ENCODE measurements around the gene ARHGAP6.

The ARHGAP6 gene

GRCh38 chrX:11422525-11422857, 243.2 kb downstream of the ARHGAP6 start:
- no peak for DNase-seq

GRCh38 chrX:11421805-11422524, 243.8 kb downstream of the ARHGAP6 start:
- DNase-seq = no peak

GRCh38 chrX:11420851-11421250, 244.9 kb downstream of the ARHGAP6 start:
- no peak for DNase-seq

- DNase-seq = no peak
Measured at GRCh38 chrX:11419102-11419501, 246.6 kb downstream of the ARHGAP6 start.

GRCh38 chrX:11416600-11416999, 249.1 kb downstream of the ARHGAP6 start:
- DNase-seq = no peak

- no peak for DNase-seq
Measured at GRCh38 chrX:11414091-11414490, 251.6 kb downstream of the ARHGAP6 start.

- no peak for DNase-seq
Measured at GRCh38 chrX:11412715-11413623, 252.8 kb downstream of the ARHGAP6 start.

GRCh38 chrX:11409957-11410356, 255.8 kb downstream of the ARHGAP6 start:
- DNase-seq = no peak

- DNase-seq = no peak
Measured at GRCh38 chrX:11408783-11409182, 256.9 kb downstream of the ARHGAP6 start.

GRCh38 chrX:11408109-11408405, 257.7 kb downstream of the ARHGAP6 start:
- no peak for DNase-seq

GRCh38 chrX:11407331-11408108, 258.2 kb downstream of the ARHGAP6 start:
- no peak for DNase-seq

- no peak for DNase-seq
Measured at GRCh38 chrX:11406109-11406765, 259.5 kb downstream of the ARHGAP6 start.

- no peak for DNase-seq
Measured at GRCh38 chrX:11403631-11404030, 262.1 kb downstream of the ARHGAP6 start.

- DNase-seq = no peak
Measured at GRCh38 chrX:11401966-11402365, 263.8 kb downstream of the ARHGAP6 start.

- DNase-seq = no peak
Measured at GRCh38 chrX:11399489-11400094, 266.1 kb downstream of the ARHGAP6 start.

GRCh38 chrX:11398785-11399184, 266.9 kb downstream of the ARHGAP6 start:
- DNase-seq = no peak

- no peak for DNase-seq
Measured at GRCh38 chrX:11398139-11398538, 267.6 kb downstream of the ARHGAP6 start.

GRCh38 chrX:11397680-11398079, 268.0 kb downstream of the ARHGAP6 start:
- no peak for DNase-seq

GRCh38 chrX:11395859-11396258, 269.9 kb downstream of the ARHGAP6 start:
- DNase-seq = no peak

GRCh38 chrX:11393949-11394654, 271.6 kb downstream of the ARHGAP6 start:
- DNase-seq = no peak

GRCh38 chrX:11386812-11387211, 278.9 kb downstream of the ARHGAP6 start:
- no peak for DNase-seq

- DNase-seq = no peak
Measured at GRCh38 chrX:11386001-11386523, 279.7 kb downstream of the ARHGAP6 start.

All from stimulated activated CD4-positive, alpha-beta T cell treated with anti-CD3 and anti-CD28 coated beads, Interleukin-4, amount 100 ng/mL, for 4 hours (primary cell).